ENCODE measurements around the gene TLE4.

Gene TLE4

GRCh38 chr9:79551994-79552393 is 19.8 kb upstream of the TLE4 start:
- H3K4me2 ChIP-seq: peak overlapping the region in 2 of 11 experiments; percentile 21 to 55; a peak in 4 of 22 replicates
- H3K36me3 ChIP-seq: no peaks in the 10 kb centered on the region
- H4K20me1 ChIP-seq: no peaks in the 10 kb centered on the region
- TF ChIP-seq Cebpa-rat (IDR thresholded peaks at IDR 0.05): no peak
- H3K27me3 ChIP-seq: no peaks in the 10 kb centered on the region
- no peak overlapping the region for H3K4me3 ChIP-seq
- H3K4me1 ChIP-seq: peaks cover 0 to 14% (median 0%) of the 10 kb centered on the region in 10 experiments; a peak in 5 of 20 replicates
- peaks cover 0 to 17% (median 6%) of the 10 kb centered on the region in 11 experiments; a peak in 7 of 22 replicates for H3K9me3 ChIP-seq (replicated peaks in 1 of 11)
- H3K27ac ChIP-seq: no peak overlapping the region
- H3K9ac ChIP-seq: no peak overlapping the region

- Histone ChIP-seq H3K4me1 (peaks cover 0 to 14% (median 8%) of the 10 kb centered on the region in 10 experiments; a peak in 13 of 20 replicates), H3K27me3 (no peaks in the 10 kb centered on the region), H3K9me3 (replicated peaks in 1 of 11) (peaks cover 0 to 10% (median 2%) of the 10 kb centered on the region in 11 experiments; a peak in 5 of 22 replicates), H3K4me3 (no peak overlapping the region), H3K27ac (no peak overlapping the region), H3K36me3 (no peaks in the 10 kb centered on the region), H3K4me2 (no peak overlapping the region), H3K9ac (no peak overlapping the region), H4K20me1 (no peaks in the 10 kb centered on the region)
- TF ChIP-seq Cebpa-rat (IDR thresholded peaks at IDR 0.05): no peak
Measured at GRCh38 chr9:79555474-79556089, 16.2 kb upstream of the TLE4 start.

GRCh38 chr9:79559495-79560181 is 12.1 kb upstream of the TLE4 start:
- H4K20me1 ChIP-seq: no peaks in the 10 kb centered on the region
- H3K36me3 ChIP-seq: no peaks in the 10 kb centered on the region
- H3K9ac ChIP-seq: no peak overlapping the region
- H3K4me1 ChIP-seq: peaks cover 0 to 11% (median 4%) of the 10 kb centered on the region in 10 experiments; a peak in 9 of 20 replicates
- peak overlapping the region in 3 of 11 experiments; percentile 28 to 42 (median 28); a peak in 5 of 22 replicates for H3K4me2 ChIP-seq
- no peak overlapping the region for H3K27ac ChIP-seq
- no peaks in the 10 kb centered on the region for H3K27me3 ChIP-seq
- no peak overlapping the region for H3K4me3 ChIP-seq
- peaks cover 0 to 4% (median 0%) of the 10 kb centered on the region in 11 experiments; a peak in 1 of 22 replicates for H3K9me3 ChIP-seq (replicated peaks in 1 of 11)
- no peak for TF ChIP-seq Cebpa-rat (IDR thresholded peaks at IDR 0.05)

GRCh38 chr9:79562749-79563386 is 8.9 kb upstream of the TLE4 start:
- H3K27me3 ChIP-seq: no peaks in the 10 kb centered on the region
- TF ChIP-seq Cebpa-rat (IDR thresholded peaks at IDR 0.05): no peak
- no peak overlapping the region for H3K27ac ChIP-seq
- no peak overlapping the region for H3K4me2 ChIP-seq
- H3K4me3 ChIP-seq: no peak overlapping the region
- no peaks in the 10 kb centered on the region for H3K9me3 ChIP-seq (replicated peaks in 1 of 11)
- no peaks in the 10 kb centered on the region for H4K20me1 ChIP-seq
- H3K4me1 ChIP-seq: peaks cover 9 to 18% (median 12%) of the 10 kb centered on the region in 10 experiments; a peak in 19 of 20 replicates
- H3K9ac ChIP-seq: no peak overlapping the region
- H3K36me3 ChIP-seq: no peaks in the 10 kb centered on the region

GRCh38 chr9:79564105-79564504 is 7.7 kb upstream of the TLE4 start:
- Histone ChIP-seq H3K27ac (no peak overlapping the region), H3K4me2 (no peak overlapping the region), H3K27me3 (no peaks in the 10 kb centered on the region), H3K4me1 (peaks cover 21 to 26% (median 23%) of the 10 kb centered on the region in 10 experiments), H3K9me3 (replicated peaks in 1 of 11) (no peaks in the 10 kb centered on the region), H3K36me3 (no peaks in the 10 kb centered on the region), H3K9ac (no peak overlapping the region), H3K4me3 (no peak overlapping the region), H4K20me1 (no peaks in the 10 kb centered on the region)
- no peak for TF ChIP-seq Cebpa-rat (IDR thresholded peaks at IDR 0.05)

GRCh38 chr9:79565245-79565644 is 6.5 kb upstream of the TLE4 start:
- no peak overlapping the region for H3K27ac ChIP-seq
- H3K4me3 ChIP-seq: no peak overlapping the region
- no peaks in the 10 kb centered on the region for H3K36me3 ChIP-seq
- no peak overlapping the region for H3K9ac ChIP-seq
- H3K27me3 ChIP-seq: no peaks in the 10 kb centered on the region
- no peaks in the 10 kb centered on the region for H4K20me1 ChIP-seq
- no peak for TF ChIP-seq Cebpa-rat (IDR thresholded peaks at IDR 0.05)
- no peaks in the 10 kb centered on the region for H3K9me3 ChIP-seq (replicated peaks in 1 of 11)
- peaks cover 22 to 35% (median 30%) of the 10 kb centered on the region in 10 experiments for H3K4me1 ChIP-seq
- H3K4me2 ChIP-seq: peak overlapping the region in 9 of 11 experiments; percentile 3 to 27 (median 13); a peak in 6 of 22 replicates

GRCh38 chr9:79567671-79568098 is 4.1 kb upstream of the TLE4 start:
- H3K9ac ChIP-seq: no peak overlapping the region
- H3K27ac ChIP-seq: peak overlapping the region in 3 of 11 experiments; percentile 54 to 60 (median 56); a peak in 2 of 22 replicates
- no peak overlapping the region for H3K4me3 ChIP-seq
- no peaks in the 10 kb centered on the region for H3K9me3 ChIP-seq (replicated peaks in 1 of 11)
- TF ChIP-seq Cebpa-rat (IDR thresholded peaks at IDR 0.05): no peak
- H3K27me3 ChIP-seq: no peaks in the 10 kb centered on the region
- H3K4me2 ChIP-seq: peak overlapping the region in 6 of 11 experiments; percentile 36 to 97 (median 81); a peak in 10 of 22 replicates
- H3K4me1 ChIP-seq: peaks cover 21 to 37% (median 29%) of the 10 kb centered on the region in 10 experiments
- H3K36me3 ChIP-seq: no peaks in the 10 kb centered on the region
- H4K20me1 ChIP-seq: peaks cover 0 to 8% (median 5%) of the 10 kb centered on the region in 11 experiments; a peak in 7 of 22 replicates

GRCh38 chr9:79568337-79569101 is 3.2 kb upstream of the TLE4 start:
- TF ChIP-seq Cebpa-rat (IDR thresholded peaks at IDR 0.05): no peak

More at GRCh38 chr9:79568337-79569101, 3.2 kb upstream of the TLE4 start:
- H3K9ac ChIP-seq: peak overlapping the region in 3 of 11 experiments; percentile 18 to 36 (median 36); a peak in 3 of 22 replicates
- no peak overlapping the region; a peak in 1 of 20 replicates for H3K4me3 ChIP-seq
- H3K4me2 ChIP-seq: peak overlapping the region; percentile 15 to 97 (median 46); a peak in 20 of 22 replicates
- peak overlapping the region in 4 of 11 experiments; percentile 32 to 60 (median 55); a peak in 8 of 22 replicates for H3K27ac ChIP-seq
- peaks cover 21 to 37% (median 29%) of the 10 kb centered on the region in 10 experiments for H3K4me1 ChIP-seq
- no peaks in the 10 kb centered on the region for H3K36me3 ChIP-seq
- peaks cover 0 to 16% (median 10%) of the 10 kb centered on the region in 11 experiments; a peak in 9 of 22 replicates for H4K20me1 ChIP-seq
- no peaks in the 10 kb centered on the region for H3K27me3 ChIP-seq
- H3K9me3 ChIP-seq (replicated peaks in 1 of 11): no peaks in the 10 kb centered on the region
